ENCODE results near the gene MYO1C. TPM values are rescaled to one million over a fixed set of nuclear protein-coding genes. Genes with fewer than 3 reads are reported as not detected.

MYO1C gene, protein sequence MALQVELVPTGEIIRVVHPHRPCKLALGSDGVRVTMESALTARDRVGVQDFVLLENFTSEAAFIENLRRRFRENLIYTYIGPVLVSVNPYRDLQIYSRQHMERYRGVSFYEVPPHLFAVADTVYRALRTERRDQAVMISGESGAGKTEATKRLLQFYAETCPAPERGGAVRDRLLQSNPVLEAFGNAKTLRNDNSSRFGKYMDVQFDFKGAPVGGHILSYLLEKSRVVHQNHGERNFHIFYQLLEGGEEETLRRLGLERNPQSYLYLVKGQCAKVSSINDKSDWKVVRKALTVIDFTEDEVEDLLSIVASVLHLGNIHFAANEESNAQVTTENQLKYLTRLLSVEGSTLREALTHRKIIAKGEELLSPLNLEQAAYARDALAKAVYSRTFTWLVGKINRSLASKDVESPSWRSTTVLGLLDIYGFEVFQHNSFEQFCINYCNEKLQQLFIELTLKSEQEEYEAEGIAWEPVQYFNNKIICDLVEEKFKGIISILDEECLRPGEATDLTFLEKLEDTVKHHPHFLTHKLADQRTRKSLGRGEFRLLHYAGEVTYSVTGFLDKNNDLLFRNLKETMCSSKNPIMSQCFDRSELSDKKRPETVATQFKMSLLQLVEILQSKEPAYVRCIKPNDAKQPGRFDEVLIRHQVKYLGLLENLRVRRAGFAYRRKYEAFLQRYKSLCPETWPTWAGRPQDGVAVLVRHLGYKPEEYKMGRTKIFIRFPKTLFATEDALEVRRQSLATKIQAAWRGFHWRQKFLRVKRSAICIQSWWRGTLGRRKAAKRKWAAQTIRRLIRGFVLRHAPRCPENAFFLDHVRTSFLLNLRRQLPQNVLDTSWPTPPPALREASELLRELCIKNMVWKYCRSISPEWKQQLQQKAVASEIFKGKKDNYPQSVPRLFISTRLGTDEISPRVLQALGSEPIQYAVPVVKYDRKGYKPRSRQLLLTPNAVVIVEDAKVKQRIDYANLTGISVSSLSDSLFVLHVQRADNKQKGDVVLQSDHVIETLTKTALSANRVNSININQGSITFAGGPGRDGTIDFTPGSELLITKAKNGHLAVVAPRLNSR
- total RNA-seq: 335 and 338 TPM in 2 replicates

DNA sequence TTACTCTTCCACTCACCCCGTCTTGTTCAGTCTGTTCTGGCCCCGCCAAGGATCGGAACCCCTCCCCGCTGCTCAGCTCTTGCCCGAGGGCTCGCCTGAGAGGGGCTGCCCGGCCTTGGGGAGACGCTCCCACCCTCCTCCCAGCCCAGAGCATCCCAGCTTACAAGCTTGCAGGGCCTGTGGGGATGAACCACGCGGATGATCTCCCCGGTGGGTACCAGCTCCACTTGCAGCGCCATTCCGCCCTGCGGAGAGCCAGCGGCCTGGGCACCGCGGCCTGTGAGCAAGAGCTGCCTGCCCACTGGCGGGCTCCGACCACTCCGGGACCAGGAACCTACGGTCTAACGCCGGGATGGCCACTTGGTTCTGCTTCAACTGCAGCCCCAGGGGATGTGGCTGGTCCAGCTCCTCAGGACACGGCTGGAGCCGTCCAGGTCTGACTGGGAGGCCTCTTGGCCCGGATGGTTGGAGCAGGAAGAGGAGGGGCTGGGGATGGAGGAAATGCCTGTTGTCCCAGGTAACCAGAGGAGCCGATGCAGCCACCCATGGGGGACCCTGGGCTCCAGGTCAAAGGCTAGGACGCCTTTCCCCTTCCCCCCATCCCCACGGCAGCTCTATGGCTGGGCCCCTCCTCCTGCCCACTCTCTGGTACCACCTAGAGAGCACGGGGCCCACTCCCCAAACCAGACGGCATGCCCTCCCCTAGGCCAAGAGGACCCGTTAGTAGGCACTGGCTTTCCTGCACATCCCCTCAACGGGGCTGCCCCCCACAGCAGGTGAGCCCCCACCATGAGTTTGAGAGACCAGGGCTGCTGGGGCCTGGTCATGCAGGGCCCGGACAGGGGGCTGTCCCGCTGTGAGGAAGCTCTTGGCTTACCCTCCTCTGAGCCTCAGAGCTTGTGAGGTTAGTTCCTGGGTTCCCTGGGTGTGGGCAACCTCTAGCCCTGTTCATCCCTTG is at the start of gene MYO1C:
Gene MYO1C (minus strand): TSS at position 438 of the 958 bp plus-strand sequence. CDS start 199 bp downstream, at position 239.

DNA sequence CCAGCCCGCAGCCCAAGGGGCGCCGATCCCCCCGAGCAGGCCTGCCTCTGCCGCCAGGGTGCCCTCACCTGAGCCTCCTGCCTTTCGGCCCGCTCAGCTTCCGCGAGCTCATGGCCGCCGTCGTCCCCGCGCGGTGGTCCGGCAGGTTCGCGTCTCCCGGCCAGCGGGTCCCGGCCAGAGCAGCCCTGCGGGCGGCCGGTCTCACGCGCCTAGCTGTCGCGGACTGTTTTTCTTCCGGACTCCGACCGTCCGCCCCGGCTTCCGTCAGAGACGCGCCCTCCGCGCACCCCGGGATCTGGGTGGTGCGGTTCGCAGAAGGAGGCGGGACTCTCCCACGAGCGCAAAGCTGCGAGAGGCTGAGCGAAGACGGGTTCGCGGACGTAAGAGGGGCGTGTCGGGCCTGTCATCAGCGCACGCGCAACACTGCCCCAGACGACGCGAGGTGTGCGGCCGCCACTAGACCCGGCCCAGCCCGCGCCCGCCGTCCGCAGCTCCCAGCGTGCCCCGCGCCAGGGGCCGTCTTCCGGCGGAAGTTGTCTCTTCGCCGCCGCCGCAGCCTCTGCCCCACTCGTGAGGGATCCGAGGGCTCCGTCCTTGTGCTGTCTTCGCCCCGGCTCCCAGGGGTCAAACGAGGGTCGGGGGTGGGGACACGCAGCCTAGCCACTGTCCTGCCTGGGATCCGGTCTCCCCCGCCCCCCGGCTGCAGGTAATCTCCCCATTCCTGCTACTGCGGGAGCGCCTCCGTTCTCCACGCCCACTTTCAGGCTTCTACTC is 24.1 kb upstream of the MYO1C start, which contains the start of gene INPP5K:
Gene INPP5K (minus strand): TSS at position 225 of the 774 bp plus-strand sequence. CDS start 113 bp downstream, at position 112.

GRCh38 chr17:1455797-1456599 is 36.5 kb downstream of the MYO1C start, which contains the start of gene CRK:
Gene CRK (minus strand): TSS chr17:1456232. CDS start chr17:1456117, 115 bp downstream.

Other genes with a start within 250 kb of the MYO1C start
- gene BHLHA9, start 222.2 kb downstream of the MYO1C start, total RNA-seq: not detected in 2 replicates
- not detected in 2 replicates for gene TRARG1, start 213.0 kb downstream of the MYO1C start, total RNA-seq
- 434 and 439 TPM in 2 replicates for gene YWHAE, start 92.5 kb downstream of the MYO1C start, total RNA-seq
- gene CRK, start 36.5 kb downstream of the MYO1C start, total RNA-seq: 100 and 125 TPM in 2 replicates
- 50.2 and 55.8 TPM in 2 replicates for gene INPP5K, start 23.9 kb upstream of the MYO1C start, total RNA-seq
- 23.2 and 25.6 TPM in 2 replicates for gene PITPNA, start 70.1 kb upstream of the MYO1C start, total RNA-seq
- gene SLC43A2, start 136.1 kb upstream of the MYO1C start, total RNA-seq: 6.0 and 8.5 TPM in 2 replicates
- gene SCARF1, start 153.0 kb upstream of the MYO1C start, total RNA-seq: 0.49 and 0.61 TPM in 2 replicates
- gene RILP, start 157.2 kb upstream of the MYO1C start, total RNA-seq: 3.7 and 6.3 TPM in 2 replicates
- gene PRPF8, start 192.2 kb upstream of the MYO1C start, total RNA-seq: 137 and 162 TPM in 2 replicates
- gene TLCD2, start 217.7 kb upstream of the MYO1C start, total RNA-seq: 5.2 and 5.7 TPM in 2 replicates
- gene WDR81, start 232.0 kb upstream of the MYO1C start, total RNA-seq: 35.8 and 39.6 TPM in 2 replicates

All from hair follicle dermal papilla cell (primary cell).